ENCODE data around the gene RBBP8NL.

Gene RBBP8NL

DNA sequence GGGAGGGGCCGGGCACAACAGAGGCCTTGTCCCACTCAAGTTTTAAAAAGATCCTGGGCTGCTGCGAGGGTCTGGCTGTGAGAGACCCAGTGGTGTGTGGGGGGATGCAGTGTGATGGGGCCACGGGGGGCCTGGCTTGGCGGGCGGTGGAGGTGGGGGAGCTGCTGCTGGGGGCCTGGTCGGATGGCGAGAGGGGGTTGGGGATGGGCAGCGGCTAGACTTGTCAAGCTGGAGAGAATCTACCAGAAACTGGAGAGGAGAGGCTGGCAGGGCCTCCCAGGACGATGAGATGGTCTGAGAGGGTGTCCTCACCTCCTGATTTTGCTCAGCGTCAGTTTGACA, 35.3 kb downstream of the RBBP8NL start:
- H3K9me3 ChIP-seq (ENCODE audit: insufficient read depth, low read length, severe bottlenecking): no peaks in the 10 kb centered on the region
- peaks cover 23% of the 10 kb centered on the region for H3K4me1 ChIP-seq (ENCODE audit: insufficient read depth, low read length)
- H4K20me1 ChIP-seq (ENCODE audit: insufficient read depth, low read length): peaks cover 60% of the 10 kb centered on the region
- H3K9ac ChIP-seq (ENCODE audit: low read depth, low read length): no peak overlapping the region
- peaks cover 28% of the 10 kb centered on the region for H3K79me2 ChIP-seq (ENCODE audit: insufficient read depth, low read length)
- H3K27me3 ChIP-seq (ENCODE audit: insufficient read depth, low read length, poor library complexity): no peaks in the 10 kb centered on the region
- no peak for DNase-seq
- no peak overlapping the region for H3K4me2 ChIP-seq (ENCODE audit: insufficient read depth, low read length)
- H3K36me3 ChIP-seq (ENCODE audit: insufficient read depth, low read length): peaks cover 68% of the 10 kb centered on the region
- H2AFZ ChIP-seq (ENCODE audit: low read depth, low read length): no peak overlapping the region
- no peak for ATAC-seq (ENCODE audit: insufficient read depth, low read depth)
- no peak overlapping the region for H3K4me3 ChIP-seq (ENCODE audit: low read depth in 1 of 2, low read length in 2 of 2)
- no peak for TF ChIP-seq EZH2 (IDR thresholded peaks at IDR 0.05; ENCODE audit: borderline replicate concordance, low read depth, low read length, severe bottlenecking)
- no peak for TF ChIP-seq CTCF (IDR thresholded peaks at IDR 0.05; ENCODE audit: borderline replicate concordance, extremely low read depth, low read length, poor library complexity, severe bottlenecking)
- no peak overlapping the region for H3K27ac ChIP-seq (ENCODE audit: low read length)

DNA sequence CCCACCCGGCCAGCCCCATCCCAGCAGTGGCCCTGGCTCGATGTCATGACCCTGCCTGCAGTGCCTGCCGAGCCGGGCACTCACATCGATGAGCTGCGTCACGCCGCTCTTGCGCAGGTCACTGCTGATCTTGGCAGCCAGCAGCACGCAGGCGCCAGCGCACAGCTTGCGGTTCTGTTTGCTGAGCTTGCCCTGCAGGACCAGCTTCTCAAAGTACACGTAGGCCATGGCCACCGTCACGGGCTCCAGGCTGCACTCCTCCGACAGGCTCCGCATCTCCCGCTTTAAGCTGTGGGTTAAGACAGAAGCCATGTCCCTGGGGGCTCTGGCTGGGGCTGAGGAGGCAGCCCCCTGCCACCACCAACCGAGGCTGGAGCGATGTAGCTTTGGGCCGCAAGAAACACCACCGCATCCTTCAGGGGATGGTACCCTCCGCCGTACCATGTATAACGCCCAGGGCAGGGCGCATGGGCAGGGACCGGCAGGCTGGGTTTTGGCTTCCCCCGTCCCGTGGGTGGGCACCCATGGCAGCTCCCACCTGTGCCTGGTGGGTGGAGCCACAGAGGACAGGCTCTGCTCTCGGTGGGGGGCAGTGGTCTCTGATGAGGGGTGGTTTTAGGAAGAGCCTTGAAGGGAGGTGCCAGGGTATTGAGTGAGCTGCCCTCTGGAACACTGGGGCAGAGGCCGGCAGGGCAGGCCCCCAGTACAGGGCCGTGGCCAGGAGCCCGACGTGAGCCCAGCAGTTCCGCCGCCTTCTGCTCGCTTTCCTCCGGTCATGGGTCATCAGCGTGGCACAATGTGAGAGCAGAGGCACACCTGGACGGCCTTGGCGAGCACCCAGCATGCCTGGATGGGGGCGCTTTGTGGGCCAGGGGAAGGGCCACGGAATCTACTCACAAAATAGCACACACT, 35.9 kb downstream of the RBBP8NL start:
- Histone ChIP-seq H3K27me3 (ENCODE audit: insufficient read depth, low read length, poor library complexity) (no peaks in the 10 kb centered on the region), H3K4me3 (ENCODE audit: low read depth in 1 of 2, low read length in 2 of 2) (no peak overlapping the region), H3K9ac (ENCODE audit: low read depth, low read length) (no peak overlapping the region), H2AFZ (ENCODE audit: low read depth, low read length) (no peak overlapping the region), H4K20me1 (ENCODE audit: insufficient read depth, low read length) (peaks cover 60% of the 10 kb centered on the region), H3K4me1 (ENCODE audit: insufficient read depth, low read length) (peaks cover 23% of the 10 kb centered on the region), H3K27ac (ENCODE audit: low read length) (no peak overlapping the region), H3K9me3 (ENCODE audit: insufficient read depth, low read length, severe bottlenecking) (no peaks in the 10 kb centered on the region), H3K4me2 (ENCODE audit: insufficient read depth, low read length) (no peak overlapping the region), H3K79me2 (ENCODE audit: insufficient read depth, low read length) (peaks cover 34% of the 10 kb centered on the region), H3K36me3 (ENCODE audit: insufficient read depth, low read length) (peaks cover 70% of the 10 kb centered on the region)
- ATAC-seq (ENCODE audit: insufficient read depth, low read depth): no peak
- DNase-seq: no peak
- TF ChIP-seq CTCF (IDR thresholded peaks at IDR 0.05; ENCODE audit: borderline replicate concordance, extremely low read depth, low read length, poor library complexity, severe bottlenecking): no peak
- TF ChIP-seq EZH2 (IDR thresholded peaks at IDR 0.05; ENCODE audit: borderline replicate concordance, low read depth, low read length, severe bottlenecking): no peak

DNA sequence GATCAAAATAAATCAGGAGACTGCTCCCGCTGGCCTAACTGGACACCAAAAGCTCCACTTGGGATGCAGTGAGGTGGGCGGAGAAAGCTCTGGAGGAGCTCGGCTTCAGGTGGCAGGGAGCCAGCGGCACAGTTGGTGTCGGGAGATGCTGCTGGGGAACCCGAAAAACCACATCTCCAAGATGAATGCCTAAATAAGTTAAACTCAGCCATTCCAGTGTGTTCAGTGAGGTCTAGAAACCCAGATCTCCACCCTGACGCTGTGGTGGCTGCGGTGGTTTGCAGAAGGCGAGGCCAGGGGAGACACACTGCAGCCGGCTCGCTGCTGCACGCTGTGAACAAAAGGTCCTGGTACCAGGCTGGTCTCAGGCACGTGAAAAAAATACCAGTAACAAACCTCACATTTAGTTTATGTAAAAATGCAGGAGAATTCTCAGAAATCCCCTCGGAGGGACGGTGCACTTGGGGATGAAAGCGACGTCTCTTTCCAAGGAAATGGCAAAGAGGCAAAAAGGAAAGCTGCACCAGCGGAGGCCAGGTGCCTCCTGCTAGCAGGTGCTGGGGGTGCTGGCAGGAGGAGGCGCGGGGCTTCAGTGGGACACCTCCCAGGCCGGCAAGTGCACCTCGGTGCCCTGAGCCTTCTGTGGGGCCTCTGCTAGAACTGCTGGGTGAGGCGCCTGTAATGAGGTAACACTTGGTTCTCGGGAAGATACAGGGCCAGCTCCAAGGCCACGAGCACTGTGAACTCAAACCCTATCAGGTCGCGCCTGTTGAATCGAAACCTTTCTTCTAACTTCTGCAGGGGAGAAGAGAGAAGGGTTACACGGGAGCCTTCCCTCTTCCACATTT, 36.8 kb downstream of the RBBP8NL start:
- no peak overlapping the region for H3K9ac ChIP-seq (ENCODE audit: low read depth, low read length)
- TF ChIP-seq EZH2 (IDR thresholded peaks at IDR 0.05; ENCODE audit: borderline replicate concordance, low read depth, low read length, severe bottlenecking): no peak
- no peak for TF ChIP-seq CTCF (IDR thresholded peaks at IDR 0.05; ENCODE audit: borderline replicate concordance, extremely low read depth, low read length, poor library complexity, severe bottlenecking)
- H3K36me3 ChIP-seq (ENCODE audit: insufficient read depth, low read length): peaks cover 72% of the 10 kb centered on the region

More for the DNA sequence above, 36.8 kb downstream of the RBBP8NL start:
- Histone ChIP-seq H3K79me2 (ENCODE audit: insufficient read depth, low read length) (peaks cover 42% of the 10 kb centered on the region), H3K4me1 (ENCODE audit: insufficient read depth, low read length) (peaks cover 30% of the 10 kb centered on the region), H3K27ac (ENCODE audit: low read length) (no peak overlapping the region), H3K9me3 (ENCODE audit: insufficient read depth, low read length, severe bottlenecking) (no peaks in the 10 kb centered on the region), H3K27me3 (ENCODE audit: insufficient read depth, low read length, poor library complexity) (no peaks in the 10 kb centered on the region), H4K20me1 (ENCODE audit: insufficient read depth, low read length) (peaks cover 60% of the 10 kb centered on the region), H3K4me2 (ENCODE audit: insufficient read depth, low read length) (no peak overlapping the region), H2AFZ (ENCODE audit: low read depth, low read length) (no peak overlapping the region), H3K4me3 (ENCODE audit: low read depth in 1 of 2, low read length in 2 of 2) (no peak overlapping the region)
- ATAC-seq (ENCODE audit: insufficient read depth, low read depth): no peak
- DNase-seq: no peak

All from DND-41 (cell line).